Endothelial cell of umbilical vein (primary cell): Measurements from ENCODE around the gene ORM2. TPM values are rescaled to one million over a fixed set of nuclear protein-coding genes. Genes with fewer than 3 reads are reported as not detected.

Source experiments
- BruUV-seq: library from RNA; stranded (reverse); fragments of 400-500 nt; replicated peaks from 2 replicates; lab custom pipeline; 2021; lab: Mats Ljungman, UMichigan
- CTCF ChIA-PET: fragments of 300-600, 350-600 bp; sonication (Branson Sonifier 250); formaldehyde crosslinking; loops from one replicate; lab custom pipeline; 2021; ENCODE audit warnings: antibody characterized with exemption, inconsistent platforms; lab: Charles Lee
- POLR2A ChIA-PET: fragments of 300-600, 350-600 bp; sonication (Branson Sonifier 250); formaldehyde crosslinking; loops from one replicate; lab custom pipeline; 2021; ENCODE audit warnings: antibody characterized with exemption, inconsistent platforms; lab: Charles Lee
- DNase-seq: peaks from one replicate; pipeline ENCODE4 v3.0.0-alpha.2; 2011; ENCODE audit warnings: low read depth, low spot score
- FAIRE-seq: peaks from 2 replicates; lab custom pipeline; 2011; peaks lifted over from hg19 to GRCh38; lab: Jason Lieb, UNC
- H2AFZ ChIP-seq: 2 replicates; pipeline ENCODE4 v1.6.0; 2012; ENCODE audit warnings: low read depth, low read length, control low read depth, inconsistent platforms
- H3K27ac ChIP-seq: 2 replicates; pipeline ENCODE4 v1.5.1; 2011; ENCODE audit warnings: low read depth, mild to moderate bottlenecking, control low read depth, low read length, moderate library complexity; ENCODE audit not compliant: insufficient read depth
- H3K27me3 ChIP-seq, 2 experiments: 2 replicates each; pipeline versions ENCODE4 v1.6.0 to v1.6.1; 2011; ENCODE audit warnings: low read length in 2 of 2, mixed read lengths in 1 of 2; ENCODE audit not compliant: control insufficient read depth in 2 of 2, insufficient read depth in 2 of 2
- H3K36me3 ChIP-seq, 2 experiments: 2 replicates in 1 of 2; 3 replicates in 1 of 2; pipeline ENCODE4 v1.5.1; 2011; ENCODE audit warnings: low read length in 2 of 2, mild to moderate bottlenecking in 1 of 2, moderate library complexity in 1 of 2; ENCODE audit not compliant: control insufficient read depth in 2 of 2, insufficient read depth in 2 of 2; ENCODE audit errors: extremely low read depth in 1 of 2
- H3K4me1 ChIP-seq: 3 replicates; pipeline ENCODE4 v1.5.1; 2011; ENCODE audit warnings: mild to moderate bottlenecking, low read length; ENCODE audit not compliant: control insufficient read depth, insufficient read depth; ENCODE audit errors: extremely low read depth
- H3K4me2 ChIP-seq: 2 replicates; pipeline ENCODE4 v1.6.1; 2011; ENCODE audit warnings: low read length, control low read depth, mixed read lengths; ENCODE audit not compliant: insufficient read depth
- H3K4me3 ChIP-seq, 3 experiments: fragments of 200-600 bp in 1 of 3; sonication (generic), shearing (Covaris generic) in 1 of 3; replicated peaks in 1 of 3; 2 replicates each; pipeline ENCODE4 v1.5.1; 2011 to 2016; ENCODE audit warnings: control low read depth in 3 of 3, low read length in 3 of 3, mild to moderate bottlenecking in 2 of 3, inconsistent platforms in 1 of 3, low read depth in 1 of 3, moderate library complexity in 1 of 3; ENCODE audit not compliant: insufficient read depth in 1 of 3
- H3K79me2 ChIP-seq: 2 replicates; pipeline ENCODE4 v1.6.0; 2012; ENCODE audit warnings: low read length, inconsistent platforms; ENCODE audit not compliant: control insufficient read depth, insufficient read depth
- H3K9ac ChIP-seq: replicated peaks from 2 replicates; pipeline ENCODE3; 2011; ENCODE audit warnings: low read length, control low read depth; ENCODE audit not compliant: insufficient read depth; ENCODE audit errors: extremely low read depth
- H3K9me1 ChIP-seq: replicated peaks from 3 replicates; pipeline ENCODE4 v1.6.0; 2011; ENCODE audit warnings: mild to moderate bottlenecking, low read length; ENCODE audit not compliant: control insufficient read depth, insufficient read depth; ENCODE audit errors: extremely low read depth
- H3K9me3 ChIP-seq: replicated peaks from 2 replicates; pipeline ENCODE4 v1.5.1; 2012; ENCODE audit warnings: low read length, inconsistent platforms; ENCODE audit not compliant: control insufficient read depth, insufficient read depth
- H4K20me1 ChIP-seq: replicated peaks from 2 replicates; pipeline ENCODE3; 2011; ENCODE audit warnings: mild to moderate bottlenecking, low read length; ENCODE audit not compliant: control insufficient read depth, insufficient read depth; ENCODE audit errors: extremely low read depth
- EZH2 ChIP-seq: IDR thresholded peaks from 2 replicates; pipeline ENCODE4 v1.6.1; 2012; ENCODE audit warnings: borderline replicate concordance, low read depth, mild to moderate bottlenecking, moderate library complexity, low read length, inconsistent platforms; ENCODE audit not compliant: severe bottlenecking
- FOS ChIP-seq: IDR thresholded peaks from 2 replicates; pipeline ENCODE4 v1.6.1; 2011; ENCODE audit warnings: mild to moderate bottlenecking, low read length, moderate library complexity, borderline replicate concordance; ENCODE audit not compliant: insufficient read depth
- GATA2 ChIP-seq: IDR thresholded peaks from 2 replicates; pipeline ENCODE4 v1.7.0; 2011; ENCODE audit warnings: low read depth, mild to moderate bottlenecking, moderate library complexity, mixed read lengths, low read length; ENCODE audit not compliant: insufficient read length, insufficient read depth
- JUN ChIP-seq: IDR thresholded peaks from 2 replicates; pipeline ENCODE4 v1.6.1; 2011; ENCODE audit warnings: borderline replicate concordance, low read depth; ENCODE audit not compliant: insufficient read length, insufficient read depth
- MYC ChIP-seq: IDR thresholded peaks from one replicate; pipeline ENCODE4 v1.6.1; 2011; ENCODE audit warnings: mild to moderate bottlenecking, low read depth, low read length
- POLR2A ChIP-seq: IDR thresholded peaks from 2 replicates; pipeline ENCODE4 v1.6.1; 2012; ENCODE audit warnings: low read depth, mild to moderate bottlenecking, control low read depth, low read length
- POLR2AphosphoS5 ChIP-seq: IDR thresholded peaks from 2 replicates; pipeline ENCODE4 v1.6.1; 2012; ENCODE audit warnings: low read depth, mild to moderate bottlenecking, control low read depth, low read length, moderate library complexity; ENCODE audit not compliant: insufficient read depth
- dilution Hi-C: fragments of 300-500 bp; cut with MboI; formaldehyde crosslinking; loops from one replicate; pipeline ENCODE4 v1.15.0; 2019; ENCODE audit warnings: low sequenced_read_pairs; ENCODE audit not compliant: extremely low pct_ligation_motif_present
- intact Hi-C: fragments of 100-400 bp; cut with micrococcal nuclease; formaldehyde crosslinking; loops from one replicate; pipeline ENCODE4 v1.10.0; 2022
- polyA plus RNA-seq, 4 experiments: library from polyadenylated mRNA; depleted of rRNA in 3 of 4; stranded (reverse) in 3 of 4; unstranded in 1 of 4; fragments of >200 nt; gene quantifications; 2 replicates each; pipeline versions ENCODE4 v1.2.1 to v1.2.3, GENCODE V29; 2011 to 2012; ENCODE audit warnings: missing spikeins in 1 of 4
- total RNA-seq: library from RNA; stranded (reverse); gene quantifications from 2 replicates; pipeline ENCODE4 v1.2.3, GENCODE V29; 2021
- TF ChIP-seq, protein P1 (sequence below), 2 donors: IDR thresholded peaks; 1 replicate in 1 of 2; 2 replicates in 1 of 2; pipeline ENCODE4 v1.5.1; 2011; ENCODE audit warnings: low read length in 2 of 2, mild to moderate bottlenecking in 2 of 2, moderate library complexity in 2 of 2, control low read depth in 1 of 2, inconsistent platforms in 1 of 2, low read depth in 1 of 2; ENCODE audit not compliant: insufficient read depth in 1 of 2; ENCODE audit errors: extremely low read depth in 1 of 2
- TF ChIP-seq, protein P2 (sequence below): IDR thresholded peaks from 2 replicates; pipeline ENCODE4 v1.6.1; 2011; ENCODE audit not compliant: insufficient read depth, insufficient read length

Gene ORM2
- total and polyA plus RNA-seq, 2 donors (not counting 3 experiments of a cell fraction or from before 2014, with no cell fraction given), result not detected

DNA sequence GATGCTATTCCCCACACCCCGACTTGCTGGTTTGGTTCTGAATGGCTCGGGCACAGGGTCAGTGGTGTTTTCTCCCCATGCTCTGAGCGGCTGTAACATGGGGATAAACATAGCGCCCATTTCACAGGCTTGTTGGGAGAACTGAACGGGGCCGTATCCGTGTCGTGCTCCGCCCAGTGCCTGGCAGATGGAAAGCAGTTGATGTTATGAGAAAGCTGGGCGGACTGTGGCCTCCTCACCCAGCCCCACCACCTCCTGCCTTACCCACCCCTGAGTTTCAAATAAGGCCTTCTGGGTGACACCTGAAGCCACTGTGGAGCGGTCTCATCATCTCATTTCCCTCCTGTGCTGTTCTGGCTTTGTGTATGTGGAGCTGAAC, 14.5 kb downstream of the ORM2 start:
- intact Hi-C loops (no loop called here), dilution Hi-C loops (no loop called here)
- Histone ChIP-seq H3K4me3 (no peak overlapping the region), H3K27ac (no peak overlapping the region), H3K9me1 (no peaks in the 10 kb centered on the region), H3K9ac (no peak overlapping the region), H4K20me1 (no peaks in the 10 kb centered on the region), H3K27me3 (no peaks in the 10 kb centered on the region), H3K9me3 (no peaks in the 10 kb centered on the region), H3K4me2 (no peak overlapping the region), H3K36me3 (peaks cover 8 to 50% of the 10 kb centered on the region in 2 experiments), H3K79me2 (no peaks in the 10 kb centered on the region), H2AFZ (no peak overlapping the region), H3K4me1 (no peaks in the 10 kb centered on the region)
- FAIRE-seq (no peak), DNase-seq (no peak)
- ChIA-PET CTCF (interaction anchor here (0.9 kb wide), 1 partner anchor 9 kb away, joined by 3 read pairs; no protein-coding TSS in a partner anchor), POLR2A (no interaction called here)
- TF ChIP-seq MYC (no peak), GATA2 (no peak), POLR2AphosphoS5 (no peak), EZH2 (no peak), FOS (no peak), POLR2A (no peak), JUN (no peak)
- TF ChIP-seq, protein P1, sequence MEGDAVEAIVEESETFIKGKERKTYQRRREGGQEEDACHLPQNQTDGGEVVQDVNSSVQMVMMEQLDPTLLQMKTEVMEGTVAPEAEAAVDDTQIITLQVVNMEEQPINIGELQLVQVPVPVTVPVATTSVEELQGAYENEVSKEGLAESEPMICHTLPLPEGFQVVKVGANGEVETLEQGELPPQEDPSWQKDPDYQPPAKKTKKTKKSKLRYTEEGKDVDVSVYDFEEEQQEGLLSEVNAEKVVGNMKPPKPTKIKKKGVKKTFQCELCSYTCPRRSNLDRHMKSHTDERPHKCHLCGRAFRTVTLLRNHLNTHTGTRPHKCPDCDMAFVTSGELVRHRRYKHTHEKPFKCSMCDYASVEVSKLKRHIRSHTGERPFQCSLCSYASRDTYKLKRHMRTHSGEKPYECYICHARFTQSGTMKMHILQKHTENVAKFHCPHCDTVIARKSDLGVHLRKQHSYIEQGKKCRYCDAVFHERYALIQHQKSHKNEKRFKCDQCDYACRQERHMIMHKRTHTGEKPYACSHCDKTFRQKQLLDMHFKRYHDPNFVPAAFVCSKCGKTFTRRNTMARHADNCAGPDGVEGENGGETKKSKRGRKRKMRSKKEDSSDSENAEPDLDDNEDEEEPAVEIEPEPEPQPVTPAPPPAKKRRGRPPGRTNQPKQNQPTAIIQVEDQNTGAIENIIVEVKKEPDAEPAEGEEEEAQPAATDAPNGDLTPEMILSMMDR (IDR thresholded peaks at IDR 0.05; ENCODE audit: extremely low read depth in 1 of 2, insufficient read depth in 1 of 2, low read depth in 1 of 2, low read length in 2 of 2), result no peak
- TF ChIP-seq, protein P2, sequence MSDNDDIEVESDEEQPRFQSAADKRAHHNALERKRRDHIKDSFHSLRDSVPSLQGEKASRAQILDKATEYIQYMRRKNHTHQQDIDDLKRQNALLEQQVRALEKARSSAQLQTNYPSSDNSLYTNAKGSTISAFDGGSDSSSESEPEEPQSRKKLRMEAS, result no peak
- BruUV-seq, result no TSS peak
